Psoas muscle (tissue), 8 donors: ENCODE results near the gene MTCL1. TPM values are rescaled to one million over a fixed set of nuclear protein-coding genes. Genes with fewer than 3 reads are reported as not detected.
A peak's percentile ranks its signal among the peaks of the same experiment; 100 is the strongest.

Experiments used
- ATAC-seq, 4 donors: fragments of 200-7000 bp; cut with Tn5 transposase; one replicate each; pipeline ENCODE4 v1.9.1; 2020; ENCODE audit warnings: moderate library complexity in 3 of 4, mild to moderate bottlenecking in 2 of 4
- DNase-seq, 2 donors: peaks; one replicate each; pipeline ENCODE4 v3.0.0-alpha.2; 2020
- H3K27ac ChIP-seq: fragments of 200-600 bp; one replicate; pipeline ENCODE4 v1.8.0; 2022
- H3K27me3 ChIP-seq, 3 donors: fragments of 200-600 bp in 1 of 3; one replicate each; pipeline versions ENCODE4 v1.6.1 to v1.8.0; 2013 to 2022; ENCODE audit warnings: low read length in 2 of 3, mild to moderate bottlenecking in 2 of 3, moderate library complexity in 1 of 3; ENCODE audit not compliant: insufficient read depth in 3 of 3
- H3K36me3 ChIP-seq, 2 donors: fragments of 200-600 bp in 1 of 2; one replicate each; pipeline versions ENCODE4 v1.6.1 to v1.8.0; 2013 to 2022; ENCODE audit warnings: low read depth in 1 of 2, mild to moderate bottlenecking in 1 of 2, moderate library complexity in 1 of 2; ENCODE audit not compliant: insufficient read depth in 1 of 2
- H3K4me1 ChIP-seq: fragments of 200-600 bp; one replicate; pipeline ENCODE4 v1.8.0; 2022
- H3K4me3 ChIP-seq: fragments of 200-600 bp; one replicate; pipeline ENCODE4 v1.8.0; 2022; ENCODE audit warnings: mild to moderate bottlenecking
- H3K9me3 ChIP-seq: fragments of 200-600 bp; one replicate; pipeline ENCODE4 v1.8.0; 2022
- WGBS, 3 donors: extraction: QIAGEN DNeasy Blood & Tissue Kit; methylation state at CpG; one replicate each; pipeline versions ENCODE4 v1.1.6 to v1.1.7; 2013; 5-methylcytosine and 5-hydroxymethylcytosine counted together
- intact Hi-C, 2 donors: fragments of 100-400 bp; cut with DNase I; formaldehyde crosslinking; loops; one replicate each; pipeline versions ENCODE4 v1.11.0 to v1.14.2; 2022
- polyA plus RNA-seq, 3 donors: library from polyadenylated mRNA; stranded (reverse); fragments of 200-250 nt; gene quantifications; one replicate each; pipeline ENCODE4 v1.2.3, GENCODE V29; 2013
- total RNA-seq, 4 donors: library from RNA; stranded (reverse); fragmentation: NEBNext Ultra II Directional in 2 of 4; extraction: Animal tissue kit (Norgen Biotek cat#: 25700) in 2 of 4; gene quantifications; one replicate each; pipeline versions ENCODE4 v1.2.1 to v1.2.4, GENCODE V29; 2021 to 2023
- TF ChIP-seq, protein P1 (sequence below): fragments of 200-600 bp; IDR thresholded peaks from one replicate; pipeline ENCODE4 v1.8.0; 2022; ENCODE audit warnings: antibody characterized with exemption
- donor health status: healthy with polysubstance abuse.
- donor health status: DM: no; HTN: no; CAD: no; lungs with moderate emphysema.
- donor health status: Bipolar disorder and iron deficiency.
- donor health status: healthy.
- donor health status: DM: yes; HTN: yes; CAD: no.
- donor health status: DM: no; HTN: no; CAD: no.
- donor health status: DM: no; HTN: no; CAD: no.
- donor health status: DM: yes; HTN: yes; CAD: no.

MTCL1 gene
- total and polyA plus RNA-seq, 7 donors, result 1.3 to 5.3 (median 3.0) TPM

GRCh38 chr18:8839281-8839680 is 133.9 kb downstream of the MTCL1 start:
- H3K27me3 ChIP-seq, result no peaks in the 10 kb centered on the region
- H3K27ac ChIP-seq, result no peak overlapping the region
- H3K36me3 ChIP-seq, result no peaks in the 10 kb centered on the region
- ATAC-seq, result peak in 1 of 4 donors; percentile 27
- TF ChIP-seq, protein P1, sequence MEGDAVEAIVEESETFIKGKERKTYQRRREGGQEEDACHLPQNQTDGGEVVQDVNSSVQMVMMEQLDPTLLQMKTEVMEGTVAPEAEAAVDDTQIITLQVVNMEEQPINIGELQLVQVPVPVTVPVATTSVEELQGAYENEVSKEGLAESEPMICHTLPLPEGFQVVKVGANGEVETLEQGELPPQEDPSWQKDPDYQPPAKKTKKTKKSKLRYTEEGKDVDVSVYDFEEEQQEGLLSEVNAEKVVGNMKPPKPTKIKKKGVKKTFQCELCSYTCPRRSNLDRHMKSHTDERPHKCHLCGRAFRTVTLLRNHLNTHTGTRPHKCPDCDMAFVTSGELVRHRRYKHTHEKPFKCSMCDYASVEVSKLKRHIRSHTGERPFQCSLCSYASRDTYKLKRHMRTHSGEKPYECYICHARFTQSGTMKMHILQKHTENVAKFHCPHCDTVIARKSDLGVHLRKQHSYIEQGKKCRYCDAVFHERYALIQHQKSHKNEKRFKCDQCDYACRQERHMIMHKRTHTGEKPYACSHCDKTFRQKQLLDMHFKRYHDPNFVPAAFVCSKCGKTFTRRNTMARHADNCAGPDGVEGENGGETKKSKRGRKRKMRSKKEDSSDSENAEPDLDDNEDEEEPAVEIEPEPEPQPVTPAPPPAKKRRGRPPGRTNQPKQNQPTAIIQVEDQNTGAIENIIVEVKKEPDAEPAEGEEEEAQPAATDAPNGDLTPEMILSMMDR, result no peak
- 13 to 30% (median 30%) methylated on average over 3 of the region's 3 CpGs for WGBS, 3 donors
- intact Hi-C loops, result loop anchor here in 1 of 2 donors (10.0 kb wide), 2 partner anchors 134 to 146 kb away; partner anchors contain the start of gene MTCL1
- peaks cover 9% of the 10 kb centered on the region for H3K4me1 ChIP-seq
- DNase-seq, result no peak
- H3K9me3 ChIP-seq, result no peaks in the 10 kb centered on the region
- H3K4me3 ChIP-seq, result no peak overlapping the region

DNA sequence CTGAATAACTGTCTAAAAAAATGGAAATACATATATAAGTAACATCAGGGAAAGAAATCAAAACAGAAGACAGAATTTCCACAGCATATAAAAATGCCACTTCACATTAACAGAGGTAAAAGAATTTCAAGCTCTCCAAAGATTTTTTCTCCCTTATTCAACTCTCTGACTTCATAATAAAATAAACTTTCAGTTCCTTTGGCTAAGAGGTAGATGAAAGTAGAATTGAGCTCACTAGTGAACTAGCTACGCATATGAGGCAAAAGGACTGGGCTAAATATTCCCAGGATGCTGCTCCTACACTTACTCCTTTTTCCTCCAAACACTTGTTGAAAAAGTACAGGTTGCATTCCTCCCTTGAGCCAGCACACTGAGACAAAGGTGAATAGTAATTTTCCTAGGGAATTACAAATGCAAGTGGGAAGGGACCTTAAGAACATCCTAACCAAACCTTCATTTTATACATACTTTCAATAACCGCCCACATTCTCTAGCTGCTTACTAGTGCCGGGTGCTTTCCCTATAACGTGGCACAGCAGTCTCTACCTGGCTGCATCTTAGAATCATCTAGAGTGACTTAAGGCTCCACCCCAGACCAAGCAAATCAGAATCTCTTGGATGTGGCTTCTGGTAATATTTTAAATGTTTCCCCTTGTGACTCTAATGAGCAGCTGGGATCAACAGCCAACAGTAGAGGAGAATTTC is 136.6 kb downstream of the MTCL1 start:
- TF ChIP-seq, protein P1, result no peak
- ATAC-seq (no peak), DNase-seq (no peak)
- Histone ChIP-seq H3K4me3 (no peak overlapping the region), H3K36me3 (no peaks in the 10 kb centered on the region), H3K27me3 (no peaks in the 10 kb centered on the region), H3K4me1 (no peaks in the 10 kb centered on the region), H3K9me3 (no peaks in the 10 kb centered on the region), H3K27ac (no peak overlapping the region)
- intact Hi-C loops, result no loop called here
- WGBS, 3 donors, result 79 to 90% (median 90%) methylated on average over 4 of the region's 4 CpGs

GRCh38 chr18:8842506-8842905 is 137.2 kb downstream of the MTCL1 start:
- no peak overlapping the region for H3K27ac ChIP-seq
- H3K4me3 ChIP-seq, result no peak overlapping the region
- 83 to 90% (median 84%) methylated on average over 5 of the region's 5 CpGs for WGBS, 3 donors
- no peaks in the 10 kb centered on the region for H3K27me3 ChIP-seq
- intact Hi-C loops, result no loop called here
- H3K9me3 ChIP-seq, result no peaks in the 10 kb centered on the region
- H3K4me1 ChIP-seq, result peaks cover 2% of the 10 kb centered on the region
- no peaks in the 10 kb centered on the region for H3K36me3 ChIP-seq
- ATAC-seq, result no peak
- TF ChIP-seq, protein P1, result no peak
- no peak for DNase-seq

- 61 to 70% (median 63%) methylated on average over 1 of the region's 1 CpG for WGBS, 3 donors
- H3K4me1 ChIP-seq, result peaks cover 7% of the 10 kb centered on the region
- H3K4me3 ChIP-seq, result no peak overlapping the region
- H3K27ac ChIP-seq, result no peak overlapping the region
- intact Hi-C loops, result no loop called here
- no peaks in the 10 kb centered on the region for H3K36me3 ChIP-seq
- H3K9me3 ChIP-seq, result no peaks in the 10 kb centered on the region
- H3K27me3 ChIP-seq, result no peaks in the 10 kb centered on the region
- DNase-seq (no peak), ATAC-seq (no peak)
- TF ChIP-seq, protein P1, result no peak
Measured at GRCh38 chr18:8843005-8843404, 137.6 kb downstream of the MTCL1 start.

GRCh38 chr18:8844721-8845148 is 139.4 kb downstream of the MTCL1 start:
- WGBS, 3 donors, result 83 to 85% (median 84%) methylated on average over 16 of the region's 16 CpGs
- H3K4me3 ChIP-seq, result no peak overlapping the region
- H3K36me3 ChIP-seq, result no peaks in the 10 kb centered on the region
- no peak overlapping the region for H3K27ac ChIP-seq
- ATAC-seq (no peak), DNase-seq (no peak)
- no peaks in the 10 kb centered on the region for H3K9me3 ChIP-seq
- intact Hi-C loops, result no loop called here
- TF ChIP-seq, protein P1, result no peak
- peaks cover 7% of the 10 kb centered on the region for H3K4me1 ChIP-seq
- no peaks in the 10 kb centered on the region for H3K27me3 ChIP-seq
